Endothelial cell of umbilical vein (primary cell): ENCODE measurements around the gene INSIG2. TPM values are rescaled to one million over a fixed set of nuclear protein-coding genes. Genes with fewer than 3 reads are reported as not detected.
A peak's percentile ranks its signal among the peaks of the same experiment; 100 is the strongest.

ENCODE experiments used
- BruUV-seq: library from RNA; stranded (reverse); fragments of 400-500 nt; replicated peaks from 2 replicates; lab custom pipeline; 2021; lab: Mats Ljungman, UMichigan
- CTCF ChIA-PET: fragments of 300-600, 350-600 bp; sonication (Branson Sonifier 250); formaldehyde crosslinking; loops from one replicate; lab custom pipeline; 2021; ENCODE audit warnings: antibody characterized with exemption, inconsistent platforms; lab: Charles Lee
- POLR2A ChIA-PET: fragments of 300-600, 350-600 bp; sonication (Branson Sonifier 250); formaldehyde crosslinking; loops from one replicate; lab custom pipeline; 2021; ENCODE audit warnings: antibody characterized with exemption, inconsistent platforms; lab: Charles Lee
- DNase-seq: peaks from one replicate; pipeline ENCODE4 v3.0.0-alpha.2; 2011; ENCODE audit warnings: low read depth, low spot score
- FAIRE-seq: peaks from 2 replicates; lab custom pipeline; 2011; peaks lifted over from hg19 to GRCh38; lab: Jason Lieb, UNC
- H2AFZ ChIP-seq: 2 replicates; pipeline ENCODE4 v1.6.0; 2012; ENCODE audit warnings: low read depth, low read length, control low read depth, inconsistent platforms
- H3K27ac ChIP-seq: 2 replicates; pipeline ENCODE4 v1.5.1; 2011; ENCODE audit warnings: low read depth, mild to moderate bottlenecking, control low read depth, low read length, moderate library complexity; ENCODE audit not compliant: insufficient read depth
- H3K27me3 ChIP-seq, 2 experiments: 2 replicates each; pipeline versions ENCODE4 v1.6.0 to v1.6.1; 2011; ENCODE audit warnings: low read length in 2 of 2, mixed read lengths in 1 of 2; ENCODE audit not compliant: control insufficient read depth in 2 of 2, insufficient read depth in 2 of 2
- H3K36me3 ChIP-seq, 2 experiments: 2 replicates in 1 of 2; 3 replicates in 1 of 2; pipeline ENCODE4 v1.5.1; 2011; ENCODE audit warnings: low read length in 2 of 2, mild to moderate bottlenecking in 1 of 2, moderate library complexity in 1 of 2; ENCODE audit not compliant: control insufficient read depth in 2 of 2, insufficient read depth in 2 of 2; ENCODE audit errors: extremely low read depth in 1 of 2
- H3K4me1 ChIP-seq: 3 replicates; pipeline ENCODE4 v1.5.1; 2011; ENCODE audit warnings: mild to moderate bottlenecking, low read length; ENCODE audit not compliant: control insufficient read depth, insufficient read depth; ENCODE audit errors: extremely low read depth
- H3K4me2 ChIP-seq: 2 replicates; pipeline ENCODE4 v1.6.1; 2011; ENCODE audit warnings: low read length, control low read depth, mixed read lengths; ENCODE audit not compliant: insufficient read depth
- H3K4me3 ChIP-seq, 3 experiments: fragments of 200-600 bp in 1 of 3; sonication (generic), shearing (Covaris generic) in 1 of 3; replicated peaks in 1 of 3; 2 replicates each; pipeline ENCODE4 v1.5.1; 2011 to 2016; ENCODE audit warnings: control low read depth in 3 of 3, low read length in 3 of 3, mild to moderate bottlenecking in 2 of 3, inconsistent platforms in 1 of 3, low read depth in 1 of 3, moderate library complexity in 1 of 3; ENCODE audit not compliant: insufficient read depth in 1 of 3
- H3K79me2 ChIP-seq: 2 replicates; pipeline ENCODE4 v1.6.0; 2012; ENCODE audit warnings: low read length, inconsistent platforms; ENCODE audit not compliant: control insufficient read depth, insufficient read depth
- H3K9ac ChIP-seq: replicated peaks from 2 replicates; pipeline ENCODE3; 2011; ENCODE audit warnings: low read length, control low read depth; ENCODE audit not compliant: insufficient read depth; ENCODE audit errors: extremely low read depth
- H3K9me1 ChIP-seq: replicated peaks from 3 replicates; pipeline ENCODE4 v1.6.0; 2011; ENCODE audit warnings: mild to moderate bottlenecking, low read length; ENCODE audit not compliant: control insufficient read depth, insufficient read depth; ENCODE audit errors: extremely low read depth
- H3K9me3 ChIP-seq: replicated peaks from 2 replicates; pipeline ENCODE4 v1.5.1; 2012; ENCODE audit warnings: low read length, inconsistent platforms; ENCODE audit not compliant: control insufficient read depth, insufficient read depth
- H4K20me1 ChIP-seq: replicated peaks from 2 replicates; pipeline ENCODE3; 2011; ENCODE audit warnings: mild to moderate bottlenecking, low read length; ENCODE audit not compliant: control insufficient read depth, insufficient read depth; ENCODE audit errors: extremely low read depth
- EZH2 ChIP-seq: IDR thresholded peaks from 2 replicates; pipeline ENCODE4 v1.6.1; 2012; ENCODE audit warnings: borderline replicate concordance, low read depth, mild to moderate bottlenecking, moderate library complexity, low read length, inconsistent platforms; ENCODE audit not compliant: severe bottlenecking
- FOS ChIP-seq: IDR thresholded peaks from 2 replicates; pipeline ENCODE4 v1.6.1; 2011; ENCODE audit warnings: mild to moderate bottlenecking, low read length, moderate library complexity, borderline replicate concordance; ENCODE audit not compliant: insufficient read depth
- GATA2 ChIP-seq: IDR thresholded peaks from 2 replicates; pipeline ENCODE4 v1.7.0; 2011; ENCODE audit warnings: low read depth, mild to moderate bottlenecking, moderate library complexity, mixed read lengths, low read length; ENCODE audit not compliant: insufficient read length, insufficient read depth
- JUN ChIP-seq: IDR thresholded peaks from 2 replicates; pipeline ENCODE4 v1.6.1; 2011; ENCODE audit warnings: borderline replicate concordance, low read depth; ENCODE audit not compliant: insufficient read length, insufficient read depth
- MYC ChIP-seq: IDR thresholded peaks from one replicate; pipeline ENCODE4 v1.6.1; 2011; ENCODE audit warnings: mild to moderate bottlenecking, low read depth, low read length
- POLR2A ChIP-seq: IDR thresholded peaks from 2 replicates; pipeline ENCODE4 v1.6.1; 2012; ENCODE audit warnings: low read depth, mild to moderate bottlenecking, control low read depth, low read length
- POLR2AphosphoS5 ChIP-seq: IDR thresholded peaks from 2 replicates; pipeline ENCODE4 v1.6.1; 2012; ENCODE audit warnings: low read depth, mild to moderate bottlenecking, control low read depth, low read length, moderate library complexity; ENCODE audit not compliant: insufficient read depth
- dilution Hi-C: fragments of 300-500 bp; cut with MboI; formaldehyde crosslinking; loops from one replicate; pipeline ENCODE4 v1.15.0; 2019; ENCODE audit warnings: low sequenced_read_pairs; ENCODE audit not compliant: extremely low pct_ligation_motif_present
- intact Hi-C: fragments of 100-400 bp; cut with micrococcal nuclease; formaldehyde crosslinking; loops from one replicate; pipeline ENCODE4 v1.10.0; 2022
- polyA plus RNA-seq, 4 experiments: library from polyadenylated mRNA; depleted of rRNA in 3 of 4; stranded (reverse) in 3 of 4; unstranded in 1 of 4; fragments of >200 nt; gene quantifications; 2 replicates each; pipeline versions ENCODE4 v1.2.1 to v1.2.3, GENCODE V29; 2011 to 2012; ENCODE audit warnings: missing spikeins in 1 of 4
- total RNA-seq: library from RNA; stranded (reverse); gene quantifications from 2 replicates; pipeline ENCODE4 v1.2.3, GENCODE V29; 2021
- TF ChIP-seq, protein P1 (sequence below), 2 donors: IDR thresholded peaks; 1 replicate in 1 of 2; 2 replicates in 1 of 2; pipeline ENCODE4 v1.5.1; 2011; ENCODE audit warnings: low read length in 2 of 2, mild to moderate bottlenecking in 2 of 2, moderate library complexity in 2 of 2, control low read depth in 1 of 2, inconsistent platforms in 1 of 2, low read depth in 1 of 2; ENCODE audit not compliant: insufficient read depth in 1 of 2; ENCODE audit errors: extremely low read depth in 1 of 2
- TF ChIP-seq, protein P2 (sequence below): IDR thresholded peaks from 2 replicates; pipeline ENCODE4 v1.6.1; 2011; ENCODE audit not compliant: insufficient read depth, insufficient read length

INSIG2 gene
- total and polyA plus RNA-seq, 2 donors (not counting 3 experiments of a cell fraction or from before 2014, with no cell fraction given): 24.1 to 26.9 TPM

DNA sequence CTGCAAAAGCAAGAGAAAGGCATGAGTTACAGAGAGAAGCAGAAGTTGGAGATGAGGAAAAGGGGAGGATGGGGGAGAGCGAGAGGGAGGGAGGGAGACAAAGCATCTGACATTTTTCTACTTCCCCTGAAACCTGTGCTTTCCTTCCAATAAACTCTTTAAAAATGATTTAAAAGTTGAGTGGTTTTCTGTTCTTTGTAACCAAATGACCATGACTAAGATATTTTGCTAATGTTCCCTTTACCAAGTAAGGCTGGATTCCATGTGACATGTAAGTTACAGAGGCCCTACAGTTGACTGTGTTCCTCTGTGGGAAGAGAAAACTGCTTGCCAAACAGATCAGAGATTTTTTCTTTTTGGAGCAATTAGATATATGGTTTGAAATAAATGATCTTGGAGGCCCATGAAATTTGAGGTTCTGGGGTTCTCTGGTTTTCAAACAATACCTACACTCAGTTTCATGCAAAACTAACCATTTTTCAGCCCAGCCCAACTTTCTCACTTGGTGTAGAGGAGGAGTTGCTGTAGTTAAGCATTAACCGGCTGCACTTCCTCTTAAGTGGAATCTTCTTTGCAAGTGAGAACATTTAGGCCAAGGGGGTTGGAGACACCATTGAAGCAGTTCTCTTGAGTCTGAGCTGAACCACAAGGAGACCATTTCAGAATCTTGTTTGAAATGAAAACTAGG lies 34.5 kb downstream of the INSIG2 start:
- H3K9me1 ChIP-seq: no peaks in the 10 kb centered on the region
- no peak overlapping the region for H2AFZ ChIP-seq
- dilution Hi-C loops: no loop called here
- H3K9me3 ChIP-seq: no peaks in the 10 kb centered on the region
- peaks cover 28% of the 10 kb centered on the region for H3K4me1 ChIP-seq
- H3K27me3 ChIP-seq: no peaks in the 10 kb centered on the region
- H3K27ac ChIP-seq: peak overlapping the region; percentile 62
- CTCF ChIA-PET: interaction anchor here (1.3 to 3.0 kb wide), 2 partner anchors 72 to 76 kb away, joined by 4 to 13 read pairs; no protein-coding TSS in a partner anchor
- intact Hi-C loops: loop anchor here (1.0 to 2.0 kb wide), 3 partner anchors 9 to 76 kb away; partner anchors contain the start of gene INSIG2
- POLR2A ChIA-PET: no interaction called here
- H4K20me1 ChIP-seq: no peaks in the 10 kb centered on the region
- no peak overlapping the region for H3K4me2 ChIP-seq
- no TSS peak for BruUV-seq
- no peaks in the 10 kb centered on the region for H3K36me3 ChIP-seq
- no peak for FAIRE-seq
- H3K79me2 ChIP-seq: no peaks in the 10 kb centered on the region
- TF ChIP-seq POLR2A (no peak), EZH2 (no peak)
- no peak overlapping the region for H3K4me3 ChIP-seq
- no peak overlapping the region for H3K9ac ChIP-seq
- no peak for DNase-seq

DNA sequence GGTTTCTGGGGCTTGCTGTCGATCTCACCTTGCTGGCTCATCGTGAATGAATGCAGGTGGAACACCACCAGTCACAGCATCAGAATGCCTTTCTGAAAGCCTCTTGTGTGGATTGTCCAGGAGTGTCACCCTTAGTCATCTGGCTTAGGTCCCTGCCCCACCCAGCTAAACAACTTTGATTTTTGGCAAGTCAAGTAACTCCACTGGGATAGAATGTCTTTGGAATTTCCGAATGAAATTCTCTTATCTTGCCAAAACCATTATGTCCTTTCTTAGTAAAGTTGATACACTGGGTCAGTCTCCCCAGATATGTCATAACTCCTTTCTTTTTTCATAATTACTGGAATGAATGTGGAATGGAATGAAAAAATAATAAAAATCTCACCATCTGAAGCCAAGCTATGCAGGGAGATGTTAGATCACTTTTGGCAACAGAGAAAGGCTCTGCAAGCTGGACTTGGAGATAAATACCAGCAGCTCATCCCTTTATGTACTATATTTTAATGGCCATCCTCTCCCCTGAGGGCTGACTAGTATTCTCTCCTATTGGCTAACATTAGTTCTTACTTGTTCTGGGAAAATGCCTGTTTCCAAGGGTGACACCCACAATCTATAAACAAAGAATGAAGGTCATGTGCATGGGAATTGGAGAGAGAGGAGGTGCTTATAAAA lies 35.4 kb downstream of the INSIG2 start:
- Histone ChIP-seq H2AFZ (no peak overlapping the region), H3K4me2 (peak overlapping the region; percentile 21), H3K9ac (no peak overlapping the region), H3K9me3 (no peaks in the 10 kb centered on the region), H3K36me3 (no peaks in the 10 kb centered on the region), H3K9me1 (no peaks in the 10 kb centered on the region), H3K4me1 (peaks cover 22% of the 10 kb centered on the region), H3K27ac (peak overlapping the region; percentile 62), H3K79me2 (no peaks in the 10 kb centered on the region), H3K4me3 (no peak overlapping the region), H4K20me1 (no peaks in the 10 kb centered on the region), H3K27me3 (no peaks in the 10 kb centered on the region)
- intact Hi-C loops: loop anchor here (1.0 to 2.0 kb wide), 3 partner anchors 10 to 77 kb away; partner anchors contain the start of gene INSIG2
- DNase-seq (peak; percentile 87), FAIRE-seq (peak; percentile 66)
- BruUV-seq: no TSS peak
- dilution Hi-C loops: no loop called here
- CTCF ChIA-PET: interaction anchor here (1.1 to 3.0 kb wide), 4 partner anchors 34 to 101 kb away, joined by 3 to 13 read pairs (median 4); no protein-coding TSS in a partner anchor
- TF ChIP-seq JUN (no peak), EZH2 (no peak), MYC (no peak), GATA2 (peak; percentile 25), FOS (no peak), POLR2A (peak; percentile 39), POLR2AphosphoS5 (no peak)
- TF ChIP-seq, protein P1, sequence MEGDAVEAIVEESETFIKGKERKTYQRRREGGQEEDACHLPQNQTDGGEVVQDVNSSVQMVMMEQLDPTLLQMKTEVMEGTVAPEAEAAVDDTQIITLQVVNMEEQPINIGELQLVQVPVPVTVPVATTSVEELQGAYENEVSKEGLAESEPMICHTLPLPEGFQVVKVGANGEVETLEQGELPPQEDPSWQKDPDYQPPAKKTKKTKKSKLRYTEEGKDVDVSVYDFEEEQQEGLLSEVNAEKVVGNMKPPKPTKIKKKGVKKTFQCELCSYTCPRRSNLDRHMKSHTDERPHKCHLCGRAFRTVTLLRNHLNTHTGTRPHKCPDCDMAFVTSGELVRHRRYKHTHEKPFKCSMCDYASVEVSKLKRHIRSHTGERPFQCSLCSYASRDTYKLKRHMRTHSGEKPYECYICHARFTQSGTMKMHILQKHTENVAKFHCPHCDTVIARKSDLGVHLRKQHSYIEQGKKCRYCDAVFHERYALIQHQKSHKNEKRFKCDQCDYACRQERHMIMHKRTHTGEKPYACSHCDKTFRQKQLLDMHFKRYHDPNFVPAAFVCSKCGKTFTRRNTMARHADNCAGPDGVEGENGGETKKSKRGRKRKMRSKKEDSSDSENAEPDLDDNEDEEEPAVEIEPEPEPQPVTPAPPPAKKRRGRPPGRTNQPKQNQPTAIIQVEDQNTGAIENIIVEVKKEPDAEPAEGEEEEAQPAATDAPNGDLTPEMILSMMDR (IDR thresholded peaks at IDR 0.05; ENCODE audit: extremely low read depth in 1 of 2, insufficient read depth in 1 of 2, low read depth in 1 of 2, low read length in 2 of 2): no peak
- TF ChIP-seq, protein P2, sequence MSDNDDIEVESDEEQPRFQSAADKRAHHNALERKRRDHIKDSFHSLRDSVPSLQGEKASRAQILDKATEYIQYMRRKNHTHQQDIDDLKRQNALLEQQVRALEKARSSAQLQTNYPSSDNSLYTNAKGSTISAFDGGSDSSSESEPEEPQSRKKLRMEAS: no peak
- POLR2A ChIA-PET: interaction anchor here (0.8 kb wide), 1 partner anchor 30 kb away, joined by 3 read pairs; no protein-coding TSS in a partner anchor
